ENCODE results near the gene HNRNPA2B1.

Gene HNRNPA2B1

DNA sequence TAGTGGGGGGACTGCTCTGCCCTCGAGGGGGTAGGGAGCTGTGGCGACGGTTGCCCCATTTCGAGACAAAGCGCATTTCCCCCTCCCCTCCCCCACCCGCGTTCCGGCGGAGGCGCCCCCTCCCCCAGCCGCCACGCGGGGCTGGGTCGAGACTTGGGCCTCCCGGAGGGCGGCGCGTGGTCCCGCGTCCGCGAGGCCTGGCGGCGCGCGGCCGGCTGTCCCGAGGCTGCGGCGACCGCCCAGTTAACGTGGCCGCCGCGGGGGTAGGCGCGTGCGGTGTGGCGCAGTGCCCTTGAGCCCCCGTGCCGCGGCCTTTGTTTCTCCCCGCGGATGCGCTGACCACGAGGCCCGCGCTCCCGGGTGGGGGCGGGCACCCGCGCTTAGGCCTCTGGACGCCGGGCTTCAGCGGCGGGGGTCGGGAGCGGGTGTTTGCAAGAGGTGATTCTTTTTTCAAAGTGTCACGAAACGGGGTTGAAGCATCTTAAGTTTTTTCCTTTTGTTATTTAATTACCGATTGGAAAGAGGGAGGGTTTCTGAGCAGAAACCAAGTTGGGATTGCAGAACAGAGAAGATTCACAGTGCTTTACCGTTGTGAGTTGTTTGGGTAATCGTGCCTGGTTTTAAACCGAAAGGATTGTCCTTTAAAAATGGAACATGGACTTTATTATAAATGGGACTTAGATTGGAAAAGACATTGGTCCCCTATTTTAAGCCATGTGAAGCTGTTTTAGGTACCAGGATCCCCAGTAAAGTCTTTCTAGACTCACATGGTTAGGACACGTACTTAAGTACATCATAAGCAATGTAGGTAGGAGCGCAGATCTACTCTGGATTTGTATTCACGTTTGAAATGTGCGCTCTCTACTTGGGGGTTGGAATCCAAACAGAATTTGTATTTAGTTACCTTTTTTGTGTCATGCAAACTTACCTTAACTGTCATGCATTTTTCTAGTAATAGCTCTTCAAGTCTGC lies 1.8 kb upstream of the HNRNPA2B1 start:
- peaks cover 59% of the 10 kb centered on the region for H3F3A ChIP-seq (ENCODE audit: insufficient read depth)
- H2AFZ ChIP-seq (ENCODE audit: low read depth, low read length, severe bottlenecking), result no peak overlapping the region
- peaks cover 69% of the 10 kb centered on the region for H3K36me3 ChIP-seq (ENCODE audit: low read length)

GRCh38 chr7:26201247-26202018 lies 887 bp upstream of the HNRNPA2B1 start, which contains the start of gene CBX3:
CBX3 (plus strand) TSS chr7:26201745; CDS start chr7:26202999, 1,254 bp downstream.
- Histone ChIP-seq H3K4me2 (ENCODE audit: low read depth, low read length, poor library complexity, severe bottlenecking) (peak within 1 kb of the TSS; percentile 77), H3K79me2 (ENCODE audit: insufficient read depth, low read length) (peaks cover 90% of the 10 kb centered on the region), H3K9me2 (replicated peaks; ENCODE audit: insufficient read depth, low read length) (no peaks in the 10 kb centered on the region), H3K27ac (ENCODE audit: low read depth, low read length) (peak within 1 kb of the TSS; percentile 97), H3F3A (ENCODE audit: insufficient read depth) (peaks cover 63% of the 10 kb centered on the region), H4K20me1 (ENCODE audit: low read depth, low read length) (peaks cover 67% of the 10 kb centered on the region), H3K27me3 (ENCODE audit: low read length) (no peaks in the 10 kb centered on the region), H3K4me3 (ENCODE audit: insufficient read depth, low read length, poor library complexity, severe bottlenecking) (peak within 1 kb of the TSS; percentile 99), H3K9me3 (ENCODE audit: insufficient read depth, low read length) (no peaks in the 10 kb centered on the region), H2AFZ (ENCODE audit: low read depth, low read length, severe bottlenecking) (peak within 1 kb of the TSS; percentile 47), H3K9ac (ENCODE audit: low read length) (peak within 1 kb of the TSS; percentile 98), H3K36me3 (ENCODE audit: low read length) (peaks cover 69% of the 10 kb centered on the region)
- TF ChIP-seq, protein P1, sequence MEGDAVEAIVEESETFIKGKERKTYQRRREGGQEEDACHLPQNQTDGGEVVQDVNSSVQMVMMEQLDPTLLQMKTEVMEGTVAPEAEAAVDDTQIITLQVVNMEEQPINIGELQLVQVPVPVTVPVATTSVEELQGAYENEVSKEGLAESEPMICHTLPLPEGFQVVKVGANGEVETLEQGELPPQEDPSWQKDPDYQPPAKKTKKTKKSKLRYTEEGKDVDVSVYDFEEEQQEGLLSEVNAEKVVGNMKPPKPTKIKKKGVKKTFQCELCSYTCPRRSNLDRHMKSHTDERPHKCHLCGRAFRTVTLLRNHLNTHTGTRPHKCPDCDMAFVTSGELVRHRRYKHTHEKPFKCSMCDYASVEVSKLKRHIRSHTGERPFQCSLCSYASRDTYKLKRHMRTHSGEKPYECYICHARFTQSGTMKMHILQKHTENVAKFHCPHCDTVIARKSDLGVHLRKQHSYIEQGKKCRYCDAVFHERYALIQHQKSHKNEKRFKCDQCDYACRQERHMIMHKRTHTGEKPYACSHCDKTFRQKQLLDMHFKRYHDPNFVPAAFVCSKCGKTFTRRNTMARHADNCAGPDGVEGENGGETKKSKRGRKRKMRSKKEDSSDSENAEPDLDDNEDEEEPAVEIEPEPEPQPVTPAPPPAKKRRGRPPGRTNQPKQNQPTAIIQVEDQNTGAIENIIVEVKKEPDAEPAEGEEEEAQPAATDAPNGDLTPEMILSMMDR (IDR thresholded peaks at IDR 0.05; ENCODE audit: insufficient read depth, low read length, poor library complexity, severe bottlenecking), result no peak
- TF ChIP-seq EZH2phosphoT487 (conservative IDR thresholded peaks at IDR 0.05; ENCODE audit: low read length), result no peak

More for the DNA sequence above, 1.8 kb upstream of the HNRNPA2B1 start:
- Histone ChIP-seq H4K20me1 (ENCODE audit: low read depth, low read length) (peaks cover 67% of the 10 kb centered on the region), H3K9me2 (replicated peaks; ENCODE audit: insufficient read depth, low read length) (no peaks in the 10 kb centered on the region), H3K4me3 (ENCODE audit: insufficient read depth, low read length, poor library complexity, severe bottlenecking) (peak overlapping the region; percentile 92), H3K27me3 (ENCODE audit: low read length) (no peaks in the 10 kb centered on the region), H3K9ac (ENCODE audit: low read length) (peak overlapping the region; percentile 98), H3K27ac (ENCODE audit: low read depth, low read length) (peak overlapping the region; percentile 97), H3K79me2 (ENCODE audit: insufficient read depth, low read length) (peaks cover 90% of the 10 kb centered on the region), H3K9me3 (ENCODE audit: insufficient read depth, low read length) (no peaks in the 10 kb centered on the region), H3K4me2 (ENCODE audit: low read depth, low read length, poor library complexity, severe bottlenecking) (peak overlapping the region; percentile 77)
- no peak for TF ChIP-seq EZH2phosphoT487 (conservative IDR thresholded peaks at IDR 0.05; ENCODE audit: low read length)
- TF ChIP-seq, protein P1 (IDR thresholded peaks at IDR 0.05; ENCODE audit: insufficient read depth, low read length, poor library complexity, severe bottlenecking), result no peak

DNA sequence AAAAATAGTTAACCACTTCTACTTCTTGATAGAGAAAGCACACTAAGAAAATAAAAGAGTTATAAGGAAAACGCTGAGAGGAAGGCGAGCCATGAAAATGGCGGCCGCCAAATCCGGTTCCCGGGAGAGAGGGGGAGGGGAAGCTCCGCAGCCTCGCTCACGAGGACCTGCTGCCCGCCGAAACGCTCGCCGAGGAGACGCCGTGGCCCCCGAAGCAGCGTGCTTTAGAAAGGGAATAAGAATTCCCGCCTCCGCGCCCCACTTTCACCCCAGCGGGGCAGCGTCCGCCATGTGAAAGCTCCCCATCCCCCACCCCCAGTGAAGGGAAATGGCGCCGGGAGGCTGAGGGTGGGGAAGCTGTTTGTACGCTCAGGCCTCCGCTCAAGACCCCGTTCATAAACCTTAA lies 505 bp downstream of the HNRNPA2B1 start:
- H3K79me2 ChIP-seq (ENCODE audit: insufficient read depth, low read length), result peaks cover 90% of the 10 kb centered on the region
- TF ChIP-seq, protein P1 (IDR thresholded peaks at IDR 0.05; ENCODE audit: insufficient read depth, low read length, poor library complexity, severe bottlenecking), result no peak
- TF ChIP-seq EZH2phosphoT487 (conservative IDR thresholded peaks at IDR 0.05; ENCODE audit: low read length), result no peak
- no peaks in the 10 kb centered on the region for H3K9me3 ChIP-seq (ENCODE audit: insufficient read depth, low read length)
- H4K20me1 ChIP-seq (ENCODE audit: low read depth, low read length), result peaks cover 67% of the 10 kb centered on the region
- peak overlapping the region; percentile 97 for H3K27ac ChIP-seq (ENCODE audit: low read depth, low read length)
- peak overlapping the region; percentile 75 for H3K4me2 ChIP-seq (ENCODE audit: low read depth, low read length, poor library complexity, severe bottlenecking)
- peaks cover 70% of the 10 kb centered on the region for H3K36me3 ChIP-seq (ENCODE audit: low read length)
- H2AFZ ChIP-seq (ENCODE audit: low read depth, low read length, severe bottlenecking), result no peak overlapping the region
- peaks cover 72% of the 10 kb centered on the region for H3F3A ChIP-seq (ENCODE audit: insufficient read depth)
- peak overlapping the region; percentile 98 for H3K9ac ChIP-seq (ENCODE audit: low read length)
- H3K4me3 ChIP-seq (ENCODE audit: insufficient read depth, low read length, poor library complexity, severe bottlenecking), result peak overlapping the region; percentile 99
- H3K9me2 ChIP-seq (replicated peaks; ENCODE audit: insufficient read depth, low read length), result no peaks in the 10 kb centered on the region
- no peaks in the 10 kb centered on the region for H3K27me3 ChIP-seq (ENCODE audit: low read length)

All from SU-DHL-6 (cell line).